ENCODE results near the gene ZBTB5.
A peak's percentile ranks its signal among the peaks of the same experiment; 100 is the strongest.

The ZBTB5 gene

DNA sequence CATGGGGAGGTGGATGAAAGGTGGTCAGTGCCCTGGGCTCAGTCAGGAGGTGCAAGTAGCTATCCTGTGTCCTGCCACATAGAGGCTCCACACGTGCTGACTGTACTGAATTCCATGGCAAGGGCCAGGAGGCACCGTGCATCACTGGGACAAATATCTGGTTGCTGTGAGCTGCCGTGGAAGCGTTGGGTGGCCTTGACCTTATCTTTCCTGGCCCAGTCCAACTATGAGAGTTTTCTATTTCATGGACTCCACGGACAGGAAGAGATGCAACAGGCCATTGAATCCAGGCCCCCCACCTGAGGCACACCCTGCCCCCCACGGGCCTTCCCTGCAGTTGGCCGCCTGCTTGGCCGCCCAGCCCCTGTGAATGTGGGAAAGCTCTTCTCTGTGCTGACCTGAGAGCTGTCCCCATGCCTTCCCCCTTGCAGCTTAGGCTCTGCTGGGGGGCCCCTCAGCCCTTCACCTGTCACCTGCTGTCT lies 41.0 kb downstream of the ZBTB5 start:
- no peak for DNase-seq (ENCODE audit: low read depth, low spot score)

DNA sequence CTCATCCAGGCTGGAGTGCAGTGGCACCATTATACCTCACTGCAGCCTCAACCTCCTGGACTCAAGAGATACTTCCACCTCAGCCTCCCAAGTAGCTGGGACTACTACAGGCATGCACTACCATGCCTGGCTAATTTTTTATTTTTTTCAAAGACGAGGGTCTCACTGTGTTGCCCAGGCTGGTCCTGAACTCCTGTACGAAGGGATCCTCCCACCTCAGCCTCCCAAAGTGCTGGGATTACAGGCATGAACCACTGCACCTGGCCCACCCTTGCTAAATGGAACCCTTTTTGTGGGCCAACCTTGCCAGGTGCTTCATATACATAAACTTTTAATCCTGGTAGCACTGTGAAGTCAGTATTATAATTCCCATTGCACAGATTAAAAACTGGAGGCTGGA lies 41.7 kb downstream of the ZBTB5 start:
- no peak for DNase-seq (ENCODE audit: low read depth, low spot score)

DNA sequence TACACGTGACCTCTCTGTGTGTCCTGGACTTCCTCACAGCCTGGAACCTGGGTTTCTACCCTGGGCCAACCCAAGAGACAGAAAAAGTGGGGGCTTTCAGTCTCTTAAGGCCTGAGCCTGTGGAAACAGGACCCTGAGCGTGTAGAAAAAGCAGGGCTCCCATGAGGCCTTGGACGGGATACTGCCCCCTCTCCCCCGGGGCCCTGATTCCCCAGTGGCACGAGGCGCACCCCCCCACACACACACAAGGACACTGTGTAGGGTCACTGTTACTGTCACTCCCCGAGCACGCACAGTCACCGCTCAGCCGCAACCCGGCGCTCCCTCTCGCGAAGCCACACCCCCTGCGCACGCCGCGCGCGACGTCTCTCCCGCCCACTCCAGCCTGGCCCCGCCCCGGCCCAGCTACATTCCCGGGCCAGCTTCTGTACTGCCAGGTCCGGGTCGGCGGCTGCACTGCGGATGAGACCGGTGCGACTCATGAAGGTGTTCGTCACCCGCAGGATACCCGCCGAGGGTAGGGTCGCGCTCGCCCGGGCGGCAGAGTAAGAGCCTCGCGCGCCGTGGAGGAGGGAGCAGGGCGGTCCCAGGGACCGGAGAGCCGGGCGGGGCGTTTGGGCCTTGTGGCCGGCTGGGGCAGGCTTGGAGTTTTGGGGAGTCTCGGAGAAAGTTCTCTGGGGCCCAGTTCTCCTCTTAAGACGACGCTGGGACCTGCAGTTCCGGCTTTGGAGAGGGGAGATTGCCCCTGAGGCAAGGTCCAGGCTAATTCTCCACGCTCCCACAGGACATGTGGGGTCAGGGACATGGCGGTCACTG lies 42.8 kb downstream of the ZBTB5 start, which contains the start of gene GRHPR:
GRHPR (plus strand) TSS at position 408 of the 816 bp plus-strand sequence; CDS start at position 463, 55 bp downstream.
- peak; percentile 80 for DNase-seq (ENCODE audit: low read depth, low spot score)

DNA sequence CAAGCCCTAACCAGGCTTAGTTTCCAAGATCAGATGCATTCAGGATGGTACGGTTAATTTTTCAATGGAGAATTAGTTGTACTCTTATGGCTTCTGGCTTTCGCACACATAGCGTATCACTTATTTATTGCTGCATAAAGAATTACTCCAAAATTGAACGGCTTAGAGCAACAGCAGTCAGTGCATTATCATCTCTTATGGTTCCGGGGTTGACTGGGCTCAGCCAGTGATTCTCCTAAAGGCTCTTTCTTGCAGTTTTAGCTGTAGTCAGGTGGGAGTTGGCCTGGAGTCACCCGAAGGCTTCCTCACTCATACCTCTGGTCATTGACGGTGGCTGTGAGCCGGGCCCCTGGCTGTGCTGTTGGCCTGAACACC lies 43.3 kb downstream of the ZBTB5 start:
- DNase-seq (ENCODE audit: low read depth, low spot score) = no peak

DNA sequence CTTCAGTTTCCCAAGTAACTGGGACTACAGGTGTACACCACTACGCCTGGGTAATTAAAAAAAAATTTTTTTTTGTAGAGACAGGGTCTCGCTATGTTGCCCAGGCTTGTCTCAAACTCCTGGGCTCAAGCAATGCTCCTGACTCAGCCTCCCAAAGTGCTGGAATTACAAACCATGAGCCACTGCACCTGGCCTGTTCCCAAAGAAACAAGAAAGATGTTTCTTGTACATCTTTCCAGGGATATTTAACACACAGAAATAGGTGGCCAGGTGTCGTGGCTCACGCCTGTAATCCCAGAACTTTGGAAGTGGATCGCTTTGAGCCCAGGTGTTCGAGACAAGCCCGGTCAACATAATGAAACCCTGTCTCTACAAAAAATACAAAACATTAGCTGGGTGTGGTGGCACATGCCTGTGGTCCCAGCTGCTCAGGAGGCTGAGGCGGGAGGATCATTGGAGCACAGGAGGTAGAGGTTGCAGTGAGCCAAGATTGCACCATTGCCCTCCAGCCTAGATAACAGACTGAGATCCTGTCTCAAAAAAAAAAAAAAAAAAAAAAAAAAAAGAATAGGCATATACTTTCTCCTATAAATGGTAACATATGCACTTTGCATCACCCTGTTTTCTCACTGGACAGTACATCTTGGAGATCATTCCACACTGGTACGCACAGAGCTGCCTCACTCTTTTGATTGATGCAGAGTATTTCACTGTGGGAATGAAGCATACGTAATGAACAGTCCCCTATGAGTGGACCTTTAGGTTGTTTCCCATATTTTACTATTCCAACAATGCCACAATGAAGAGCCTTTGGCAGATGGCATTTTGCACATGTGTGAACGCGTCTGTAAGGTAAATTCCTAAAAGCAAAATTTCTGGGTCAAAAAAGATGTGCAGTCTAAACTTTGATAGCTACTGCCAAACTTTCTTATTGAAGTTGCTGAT lies 44.7 kb downstream of the ZBTB5 start:
- DNase-seq (ENCODE audit: low read depth, low spot score) = no peak

DNA sequence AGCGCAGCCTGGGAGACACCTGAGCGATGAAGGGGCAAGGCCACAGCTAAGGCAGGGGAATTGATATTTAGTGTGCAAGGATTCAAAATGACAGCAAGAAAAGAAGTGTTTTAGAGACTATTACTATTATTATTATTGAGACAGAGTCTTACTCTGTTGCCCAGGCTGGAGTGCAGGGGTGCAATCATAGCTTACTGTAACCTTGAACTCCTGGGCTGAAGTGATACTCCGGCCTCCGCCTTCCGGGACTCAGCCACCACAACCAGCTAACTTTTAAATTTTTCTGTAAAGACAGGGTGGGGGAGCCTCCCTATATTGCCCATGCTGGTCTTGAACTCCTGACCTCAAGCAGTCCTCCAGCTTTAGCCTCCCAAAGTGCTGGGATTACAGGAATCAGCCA lies 46.0 kb downstream of the ZBTB5 start:
- no peak for DNase-seq (ENCODE audit: low read depth, low spot score)

DNA sequence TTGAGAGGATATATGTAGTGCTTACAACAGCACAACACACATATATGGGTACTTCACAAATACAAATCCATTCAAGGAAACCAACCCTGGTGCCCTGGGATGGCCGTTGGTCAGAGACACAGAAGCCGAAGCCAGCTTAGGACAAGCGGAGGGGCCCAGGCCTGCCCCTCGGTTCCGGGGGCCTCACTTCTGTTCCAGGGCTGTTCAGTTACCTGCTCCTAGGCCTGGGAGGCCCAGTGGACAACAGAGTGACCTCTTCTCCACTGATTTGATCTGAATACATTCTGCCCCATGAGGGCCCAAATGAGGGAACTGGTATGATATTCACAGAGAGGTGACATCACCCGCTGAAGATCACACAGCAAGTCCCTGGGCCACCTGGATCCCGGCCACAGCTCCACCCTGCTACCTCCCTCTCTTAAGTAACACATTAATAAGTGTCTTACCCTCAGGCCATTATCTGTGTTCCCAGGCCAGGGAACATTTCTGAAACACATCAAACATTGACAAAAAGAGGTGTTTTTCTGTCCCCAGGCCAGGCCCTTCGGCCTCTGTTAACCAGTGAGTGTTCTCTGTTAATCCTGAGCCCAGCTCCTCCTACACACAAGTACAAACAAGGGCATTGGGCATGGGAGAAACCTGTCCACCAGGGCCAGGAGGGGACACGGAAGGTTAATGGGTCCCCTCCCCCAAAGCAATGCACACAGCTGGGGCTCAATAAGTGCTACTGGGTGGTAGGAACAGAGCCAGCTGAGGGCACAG lies 47.2 kb downstream of the ZBTB5 start:
- DNase-seq (ENCODE audit: low read depth, low spot score) = no peak

DNA sequence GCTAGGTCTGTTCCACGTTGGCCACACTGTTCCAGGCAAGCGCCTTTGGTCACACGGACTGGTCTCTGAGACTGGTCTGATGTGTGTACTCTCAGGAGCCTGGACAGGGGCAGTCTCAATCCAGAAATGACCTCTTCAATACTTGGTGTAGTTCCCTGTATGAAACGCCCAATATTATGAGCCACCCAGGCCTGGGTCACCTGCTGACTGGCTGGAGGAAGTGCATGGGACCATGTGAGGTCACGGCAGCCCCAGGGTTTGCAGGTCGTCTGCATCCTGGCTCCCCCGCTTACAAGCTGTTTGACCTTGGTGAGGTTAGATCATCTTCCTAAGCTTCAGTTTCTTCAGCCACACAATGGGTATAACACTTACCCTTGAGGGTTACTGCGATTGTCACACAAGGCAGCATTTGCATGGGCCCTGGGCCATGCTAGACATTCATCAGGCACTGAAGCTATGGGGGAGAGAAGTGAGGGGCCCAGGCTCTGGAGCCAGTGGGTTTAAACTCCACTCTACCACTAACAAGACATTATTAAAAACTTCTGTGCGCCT lies 47.9 kb downstream of the ZBTB5 start:
- no peak for DNase-seq (ENCODE audit: low read depth, low spot score)

DNA sequence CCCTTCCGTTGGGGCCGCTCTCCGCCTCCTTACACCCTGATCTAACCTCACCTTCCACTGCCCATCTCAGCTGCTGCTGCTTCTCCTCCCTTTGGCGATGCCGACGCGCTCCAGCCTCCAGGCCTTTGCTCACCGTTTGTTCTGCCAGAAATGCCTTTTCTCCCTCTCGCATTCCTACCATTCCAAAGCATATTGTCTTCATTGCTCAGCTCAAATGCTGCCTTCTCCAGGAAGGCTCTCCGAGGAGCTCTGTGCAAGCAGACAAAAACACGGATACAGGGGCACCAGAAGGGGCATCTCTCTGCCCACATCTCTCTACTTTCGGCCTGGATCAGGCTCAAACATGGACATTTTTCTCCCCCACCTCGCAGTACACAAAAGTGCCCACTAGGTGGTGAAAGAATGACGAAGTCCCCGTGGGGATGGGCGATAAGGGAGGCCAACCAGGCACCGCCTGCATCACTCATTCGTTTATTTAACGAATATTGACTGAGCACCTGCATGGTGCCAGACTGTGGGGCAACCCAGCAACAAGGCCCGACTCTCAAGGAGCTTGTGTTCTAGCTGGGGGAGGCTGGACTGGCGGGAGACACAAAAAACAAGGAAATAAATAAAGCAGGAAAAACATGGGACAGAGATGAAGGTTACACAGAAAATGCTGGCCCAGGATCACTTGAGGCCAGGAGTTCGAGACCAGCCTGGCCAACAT lies 50.1 kb downstream of the ZBTB5 start:
- DNase-seq (ENCODE audit: low read depth, low spot score) = peak; percentile 67

DNA sequence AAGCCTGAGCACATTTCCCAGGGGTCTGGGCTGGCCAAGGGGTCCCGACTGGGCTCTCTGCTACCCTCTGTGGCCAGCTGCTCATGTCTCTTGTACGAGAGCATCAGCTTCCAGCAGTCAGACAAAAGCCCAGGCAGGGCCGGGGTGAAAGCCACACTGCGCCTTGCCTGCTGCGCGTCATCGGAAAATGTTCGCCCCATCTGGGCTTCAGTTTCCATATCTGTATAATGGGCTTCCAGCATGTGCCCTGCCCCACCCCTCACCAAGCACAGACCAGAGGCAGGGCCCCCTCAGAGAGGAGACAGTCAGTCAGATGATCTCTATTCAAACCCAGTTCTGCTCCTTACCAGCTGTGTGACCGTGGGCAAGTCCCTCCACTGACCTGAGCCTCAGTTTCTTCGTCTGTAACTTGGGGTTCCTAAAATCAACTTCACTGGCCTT lies 50.7 kb downstream of the ZBTB5 start:
- no peak for DNase-seq (ENCODE audit: low read depth, low spot score)

DNA sequence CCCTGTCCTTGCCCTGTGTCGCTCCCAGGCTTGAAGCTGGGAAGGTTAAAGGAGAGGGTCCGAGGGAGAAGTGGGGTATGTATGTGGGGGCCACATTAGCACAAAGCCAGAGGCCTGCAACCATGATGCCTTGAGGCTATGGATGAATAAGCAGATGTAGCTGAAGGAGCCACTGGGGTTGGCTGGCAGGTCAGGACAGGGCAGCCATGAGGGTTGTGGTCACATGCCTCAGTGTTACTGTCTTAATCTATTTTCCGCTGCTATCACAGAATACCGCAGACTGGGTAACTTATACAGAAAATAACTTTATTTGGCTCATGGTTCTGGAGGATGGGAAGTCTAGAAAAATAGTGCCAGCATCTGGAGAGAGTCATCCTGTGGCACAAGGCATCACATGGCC lies 51.9 kb downstream of the ZBTB5 start:
- DNase-seq (ENCODE audit: low read depth, low spot score) = no peak

DNA sequence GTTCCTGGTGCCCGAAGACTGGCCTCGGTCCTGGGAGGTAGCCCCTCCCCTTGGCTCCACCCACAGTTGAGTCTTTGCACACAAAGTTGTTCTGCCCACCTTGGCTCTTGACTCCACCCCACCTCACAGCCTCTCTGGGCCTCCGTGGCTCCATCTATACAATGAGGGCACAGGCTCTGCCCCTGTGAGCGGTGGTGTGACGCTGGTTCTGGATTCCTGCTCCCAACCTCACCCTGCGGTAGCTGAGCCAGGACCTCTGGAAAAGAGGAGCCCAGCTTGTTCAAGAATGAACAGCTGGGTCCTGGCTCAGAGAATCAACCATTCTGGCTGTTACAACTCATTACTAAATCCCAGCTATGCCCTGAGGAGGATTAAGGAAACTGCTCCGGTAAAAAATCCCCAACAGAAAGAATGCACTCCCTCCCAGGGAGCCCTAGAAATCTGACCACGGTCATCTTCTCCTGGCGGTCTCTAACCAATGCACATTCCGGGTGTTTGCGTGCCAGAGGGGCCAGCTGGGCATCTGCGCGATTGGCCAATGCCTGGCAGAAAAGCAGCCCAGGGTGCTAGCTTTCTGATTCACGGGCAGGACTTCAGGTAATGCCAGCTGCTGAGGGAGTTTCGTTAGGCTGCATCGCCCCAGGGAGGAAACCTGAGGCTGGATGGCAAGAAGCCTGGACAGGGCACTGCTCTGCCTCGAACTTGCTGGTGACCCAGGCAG lies 52.7 kb downstream of the ZBTB5 start:
- DNase-seq (ENCODE audit: low read depth, low spot score) = no peak

DNA sequence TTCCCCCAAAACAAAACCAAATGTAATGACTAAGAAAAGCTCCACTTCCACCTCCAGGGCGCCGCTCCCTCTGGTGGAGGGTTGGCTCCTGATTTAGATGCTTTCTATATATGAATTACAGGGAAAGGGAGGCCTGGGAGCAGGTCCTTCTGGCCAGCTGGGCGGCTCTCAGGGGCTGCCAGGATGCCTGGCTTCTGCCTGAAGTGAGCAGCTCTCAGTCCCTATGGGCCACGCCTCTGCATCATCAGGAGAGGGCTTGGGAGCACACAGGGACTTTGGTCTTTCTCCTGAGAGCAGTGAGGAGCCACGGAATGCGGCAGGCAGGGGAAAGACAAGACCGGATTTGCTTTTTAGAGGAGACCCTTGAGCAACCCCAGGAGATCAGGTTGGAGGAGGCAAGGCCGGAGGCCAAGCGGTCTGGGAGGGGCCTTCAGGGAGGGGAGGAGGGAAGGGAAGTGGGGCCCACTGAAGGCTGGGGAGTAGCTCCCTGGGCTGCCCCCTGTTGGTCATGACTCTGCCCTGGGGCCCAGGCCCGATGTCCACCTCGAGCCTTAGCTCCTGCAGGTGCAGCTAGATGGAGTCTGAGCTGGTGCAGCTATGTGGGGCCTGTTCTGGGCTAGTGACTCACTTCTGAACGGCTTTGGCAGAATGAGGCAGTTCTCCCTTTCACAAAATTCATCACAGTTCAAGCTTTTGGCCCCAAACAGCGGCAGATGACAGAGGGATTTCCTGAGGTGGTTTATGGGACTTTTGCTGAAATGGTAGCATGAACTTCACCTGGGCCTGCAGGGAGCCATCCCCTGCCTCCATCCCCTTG lies 54.1 kb downstream of the ZBTB5 start:
- DNase-seq (ENCODE audit: low read depth, low spot score) = no peak

DNA sequence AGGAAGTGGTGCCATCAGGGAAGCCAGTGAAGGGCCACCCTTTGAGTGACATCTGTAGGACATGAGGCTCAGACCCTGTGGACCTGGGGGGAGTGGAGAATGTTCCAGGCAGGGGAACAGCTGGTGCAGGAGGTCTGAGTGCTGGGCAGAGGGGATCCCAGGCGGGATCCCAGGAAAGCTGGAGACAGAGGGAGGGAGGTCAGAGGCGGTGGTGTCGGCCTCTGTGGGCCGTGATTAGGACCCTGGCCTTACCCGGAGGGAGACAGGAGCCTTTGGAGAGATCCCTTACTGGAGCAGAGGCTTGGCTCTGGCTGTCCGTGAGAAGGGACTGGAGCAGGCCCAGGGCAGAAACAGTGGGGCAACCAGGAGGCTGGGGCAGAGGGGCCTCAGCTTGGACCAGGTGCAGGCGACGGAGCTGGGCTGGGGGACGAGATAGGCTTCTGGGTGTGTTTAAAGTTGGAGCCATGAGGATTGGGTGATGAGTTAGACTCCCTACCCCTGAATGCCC lies 54.8 kb downstream of the ZBTB5 start:
- no peak for DNase-seq (ENCODE audit: low read depth, low spot score)

DNA sequence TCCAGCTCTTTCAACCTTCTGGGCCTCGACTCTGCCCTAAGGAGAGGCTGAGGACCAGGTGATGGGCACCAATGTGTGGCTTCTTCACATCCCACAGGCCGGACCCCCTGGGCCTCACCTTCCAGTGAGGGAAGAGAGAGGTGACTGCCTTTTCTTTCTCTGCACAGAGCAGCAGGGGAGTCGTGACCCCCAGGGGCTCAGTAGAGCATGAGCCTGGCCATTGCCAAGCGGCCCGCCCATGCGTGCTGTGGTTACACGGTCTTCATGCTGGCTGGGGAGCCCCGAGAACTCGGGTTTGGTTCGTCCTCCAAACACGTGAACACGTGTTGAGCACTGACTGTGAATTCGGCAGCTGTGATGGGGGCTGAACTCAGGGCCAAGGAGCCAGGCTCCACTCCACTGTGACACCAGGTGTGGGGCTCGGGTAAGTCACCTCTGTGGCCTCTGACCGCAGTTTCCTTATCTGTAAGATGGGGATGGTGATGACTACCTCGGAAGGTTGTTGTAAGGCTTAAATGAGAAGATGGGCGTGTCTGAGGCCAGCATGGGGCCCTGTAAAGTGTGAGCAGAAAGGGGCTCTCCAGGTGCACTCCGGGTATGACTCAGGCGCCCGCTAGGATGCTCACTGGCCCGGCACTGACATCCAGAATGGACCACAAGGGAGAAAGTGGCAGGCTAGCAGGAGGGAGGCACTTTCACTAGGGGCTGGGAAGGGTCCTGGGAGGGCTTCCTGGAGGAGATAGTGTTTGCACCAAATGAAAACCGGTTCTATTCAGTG lies 56.1 kb downstream of the ZBTB5 start:
- DNase-seq (ENCODE audit: low read depth, low spot score) = no peak

DNA sequence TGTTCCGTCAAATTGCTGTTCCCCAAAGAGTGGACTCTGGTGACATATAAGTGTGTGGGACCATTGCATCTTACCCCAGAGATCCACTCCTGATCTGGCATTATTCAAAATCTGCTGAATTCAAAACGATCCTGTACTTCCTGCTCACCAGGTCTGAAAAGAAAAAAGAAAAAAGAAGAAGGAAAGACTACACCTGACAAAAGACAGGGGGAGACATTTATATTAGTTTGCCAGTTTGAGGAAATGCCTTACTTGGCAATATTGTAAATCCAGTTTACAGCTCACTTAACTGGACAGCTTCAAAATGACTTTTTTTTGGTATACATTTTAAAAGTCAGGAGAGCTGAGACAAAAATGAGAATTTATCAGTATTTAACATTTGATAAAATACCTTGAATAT lies 57.8 kb downstream of the ZBTB5 start:
- no peak for DNase-seq (ENCODE audit: low read depth, low spot score)

DNA sequence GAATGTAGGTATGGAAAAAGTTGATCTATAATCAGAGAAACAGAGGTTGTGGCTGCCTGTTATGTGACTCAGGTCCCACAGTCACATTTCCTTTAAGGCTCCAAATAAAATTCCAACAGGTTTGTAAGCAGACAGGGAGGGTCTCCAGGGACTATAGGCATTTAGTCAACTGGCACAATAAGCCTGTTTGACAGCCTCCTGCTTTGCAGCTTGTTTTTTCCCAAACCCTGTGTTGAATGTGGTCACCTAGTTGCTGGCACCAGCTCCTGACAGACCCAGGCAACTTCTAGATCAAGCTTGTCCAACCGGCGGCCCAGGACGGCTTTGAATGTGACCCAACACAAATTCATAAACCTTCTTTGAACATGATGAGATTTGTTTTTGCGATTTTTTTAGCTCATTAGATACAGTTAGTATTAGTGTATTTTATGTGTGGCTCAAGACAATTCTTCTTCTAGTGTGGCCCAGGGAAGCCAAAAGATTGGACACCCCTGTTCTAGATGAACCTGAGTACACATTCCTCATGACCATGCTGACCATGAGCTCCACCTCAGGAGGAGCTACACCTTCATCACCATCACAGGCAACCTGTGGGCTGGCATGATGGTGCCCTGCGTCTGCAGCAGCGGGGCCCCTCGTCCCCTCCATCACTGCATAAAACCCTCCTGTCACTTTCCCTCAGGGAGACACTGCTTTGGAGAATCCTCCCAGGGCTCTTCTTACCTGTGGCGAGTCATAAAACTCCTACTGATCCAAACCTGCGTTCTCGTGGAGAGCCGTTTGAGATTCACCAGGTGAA lies 58.4 kb downstream of the ZBTB5 start:
- DNase-seq (ENCODE audit: low read depth, low spot score) = no peak

Data from activated naive CD8-positive, alpha-beta T cell treated with anti-CD3 and anti-CD28 coated beads, Interleukin-2, amount 50 U/mL, for 16 hours (primary cell).